Right renal pelvis (tissue), 4 donors: ENCODE data around the gene AGPAT2. TPM values are rescaled to one million over a fixed set of nuclear protein-coding genes. Genes with fewer than 3 reads are reported as not detected.

Source experiments
- DNase-seq, 4 donors: peaks; one replicate each; pipeline ENCODE4 v3.0.0-alpha.2; 2013; ENCODE audit warnings: low read depth in 4 of 4, low spot score in 3 of 4, missing footprints in 1 of 4
- polyA plus RNA-seq, 4 donors: library from polyadenylated mRNA; unstranded; fragments of 120-200 nt; gene quantifications; one replicate each; pipeline ENCODE4 v1.2.1, GENCODE V29; 2013; ENCODE audit not compliant: insufficient read length in 4 of 4

The AGPAT2 gene
- 10 to 100 TPM; 42.2 to 61.6 (median 43.2) TPM for polyA plus RNA-seq

GRCh38 chr9:136686794-136687711 lies at the start of gene AGPAT2:
TSS of gene AGPAT2 (minus strand) at chr9:136687457. CDS start at chr9:136687357, 100 bp downstream.
- DNase-seq: no peak

- DNase-seq: no peak
Measured at GRCh38 chr9:136735812-136736480, 48.7 kb upstream of the AGPAT2 start.

GRCh38 chr9:136734837-136735496 lies 47.7 kb upstream of the AGPAT2 start:
- DNase-seq: no peak

GRCh38 chr9:136733611-136734010 lies 46.4 kb upstream of the AGPAT2 start:
- DNase-seq: no peak

- no peak for DNase-seq
Measured at GRCh38 chr9:136732444-136733178, 45.4 kb upstream of the AGPAT2 start.

- DNase-seq: no peak
Measured at GRCh38 chr9:136729926-136730325, 42.7 kb upstream of the AGPAT2 start.

GRCh38 chr9:136729144-136729543 lies 41.9 kb upstream of the AGPAT2 start:
- no peak for DNase-seq

- DNase-seq: no peak
Measured at GRCh38 chr9:136728548-136729123, 41.4 kb upstream of the AGPAT2 start.

- DNase-seq: peak; percentile 72 to 79 (median 74)
Measured at GRCh38 chr9:136728080-136728547, 40.9 kb upstream of the AGPAT2 start.

- DNase-seq: no peak
Measured at GRCh38 chr9:136726631-136727191, 39.5 kb upstream of the AGPAT2 start.

GRCh38 chr9:136726118-136726517 lies 38.9 kb upstream of the AGPAT2 start:
- DNase-seq: no peak

- no peak for DNase-seq
Measured at GRCh38 chr9:136725612-136726011, 38.4 kb upstream of the AGPAT2 start.

GRCh38 chr9:136724772-136725171 lies 37.5 kb upstream of the AGPAT2 start:
- no peak for DNase-seq

- no peak for DNase-seq
Measured at GRCh38 chr9:136723989-136724388, 36.7 kb upstream of the AGPAT2 start.

GRCh38 chr9:136723362-136723976 lies 36.2 kb upstream of the AGPAT2 start:
- DNase-seq: no peak

GRCh38 chr9:136722969-136723356 lies 35.7 kb upstream of the AGPAT2 start:
- no peak for DNase-seq

- DNase-seq: no peak
Measured at GRCh38 chr9:136722093-136722968, 35.1 kb upstream of the AGPAT2 start.

GRCh38 chr9:136721339-136722092 lies 34.3 kb upstream of the AGPAT2 start:
- DNase-seq: no peak
